HepG2 (cell line): ENCODE measurements around the gene CGREF1. TPM values are rescaled to one million over a fixed set of nuclear protein-coding genes. Genes with fewer than 3 reads are reported as not detected.

Experiments
- GABPB1 ChIP-seq: IDR thresholded peaks from 2 replicates; pipeline ENCODE4 v1.6.1; 2016; ENCODE audit warnings: mild to moderate bottlenecking, missing genetic modification reagents, moderate library complexity, missing compliant biosample characterization
- GFI1 ChIP-seq: sonication (generic); formaldehyde crosslinking; IDR thresholded peaks from 2 replicates; pipeline ENCODE4 v1.5.0; 2020; ENCODE audit warnings: missing genetic modification reagents, mild to moderate bottlenecking, borderline replicate concordance
- KDM2A ChIP-seq: sonication (generic); formaldehyde crosslinking; IDR thresholded peaks from 2 replicates; pipeline ENCODE4 v1.4.0; 2020; ENCODE audit warnings: low read depth, missing genetic modification reagents, borderline replicate concordance
- POLR2AphosphoS2 ChIP-seq: IDR thresholded peaks from 2 replicates; pipeline ENCODE4 v1.6.1; 2011; ENCODE audit warnings: low read depth, low read length, improper control_type of control experiment
- PRMT3 ChIP-seq: sonication (generic); formaldehyde crosslinking; IDR thresholded peaks from 2 replicates; pipeline ENCODE4 v1.8.1; 2022; ENCODE audit warnings: low read depth, mild to moderate bottlenecking, moderate library complexity, missing genetic modification reagents, borderline replicate concordance
- TEAD2 ChIP-seq: sonication (generic); formaldehyde crosslinking; IDR thresholded peaks from 2 replicates; pipeline ENCODE4 v1.9.0; 2021; ENCODE audit warnings: missing genetic modification reagents
- polyA plus RNA-seq, 8 experiments: library from polyadenylated mRNA; depleted of rRNA in 3 of 8; stranded (reverse) in 7 of 8; unstranded in 1 of 8; fragments of >200 nt; fragmentation: Illumina TruSeq in 4 of 8; extraction: Trizol in 4 of 8; gene quantifications; 2 replicates each; pipeline versions ENCODE4 v1.2.1 to v1.2.3, GENCODE V29; 2011 to 2016; ENCODE audit warnings: low read depth in 4 of 8, missing spikeins in 1 of 8, mixed read lengths in 1 of 8; ENCODE audit not compliant: insufficient read depth in 1 of 8
- total RNA-seq, 5 experiments: library from RNA; depleted of rRNA; stranded (reverse); fragments of >200 nt; fragmentation: Illumina TruSeq; extraction: Trizol; gene quantifications; 2 replicates each; pipeline ENCODE4 v1.2.3, GENCODE V29; 2016; ENCODE audit warnings: low read depth in 1 of 5
- TF ChIP-seq, protein P1 (sequence below): fragments of 450-650 bp; IDR thresholded peaks from 2 replicates; pipeline ENCODE4 v1.6.1; 2016
- TF ChIP-seq, protein P2 (sequence below): sonication (generic); formaldehyde crosslinking; IDR thresholded peaks from 2 replicates; pipeline ENCODE4 v1.4.0; 2020; ENCODE audit warnings: missing genetic modification reagents, borderline replicate concordance
- TF ChIP-seq, protein P3 (sequence below): sonication (generic); formaldehyde crosslinking; IDR thresholded peaks from 2 replicates; pipeline ENCODE4 v1.8.0; 2022; ENCODE audit warnings: mild to moderate bottlenecking, missing genetic modification reagents, moderate library complexity
- TF ChIP-seq, protein P4 (sequence below): sonication (generic); formaldehyde crosslinking; IDR thresholded peaks from 2 replicates; pipeline ENCODE4 v1.5.1; 2020; ENCODE audit warnings: missing genetic modification reagents, mild to moderate bottlenecking, borderline replicate concordance
- TF ChIP-seq, protein P5 (sequence below): sonication (generic); formaldehyde crosslinking; IDR thresholded peaks from 2 replicates; pipeline ENCODE4 v1.4.0; 2020; ENCODE audit warnings: missing genetic modification reagents
- TF ChIP-seq, protein P6 (sequence below): sonication (generic); formaldehyde crosslinking; IDR thresholded peaks from 2 replicates; pipeline ENCODE4 v1.4.0; 2020; ENCODE audit warnings: missing genetic modification reagents, borderline replicate concordance

Gene CGREF1
- total and polyA plus RNA-seq, 2 of the 13 experiments (the other 11 are each of a cell fraction or from before 2014, with no cell fraction given) = 13.9 to 23.4 TPM

DNA sequence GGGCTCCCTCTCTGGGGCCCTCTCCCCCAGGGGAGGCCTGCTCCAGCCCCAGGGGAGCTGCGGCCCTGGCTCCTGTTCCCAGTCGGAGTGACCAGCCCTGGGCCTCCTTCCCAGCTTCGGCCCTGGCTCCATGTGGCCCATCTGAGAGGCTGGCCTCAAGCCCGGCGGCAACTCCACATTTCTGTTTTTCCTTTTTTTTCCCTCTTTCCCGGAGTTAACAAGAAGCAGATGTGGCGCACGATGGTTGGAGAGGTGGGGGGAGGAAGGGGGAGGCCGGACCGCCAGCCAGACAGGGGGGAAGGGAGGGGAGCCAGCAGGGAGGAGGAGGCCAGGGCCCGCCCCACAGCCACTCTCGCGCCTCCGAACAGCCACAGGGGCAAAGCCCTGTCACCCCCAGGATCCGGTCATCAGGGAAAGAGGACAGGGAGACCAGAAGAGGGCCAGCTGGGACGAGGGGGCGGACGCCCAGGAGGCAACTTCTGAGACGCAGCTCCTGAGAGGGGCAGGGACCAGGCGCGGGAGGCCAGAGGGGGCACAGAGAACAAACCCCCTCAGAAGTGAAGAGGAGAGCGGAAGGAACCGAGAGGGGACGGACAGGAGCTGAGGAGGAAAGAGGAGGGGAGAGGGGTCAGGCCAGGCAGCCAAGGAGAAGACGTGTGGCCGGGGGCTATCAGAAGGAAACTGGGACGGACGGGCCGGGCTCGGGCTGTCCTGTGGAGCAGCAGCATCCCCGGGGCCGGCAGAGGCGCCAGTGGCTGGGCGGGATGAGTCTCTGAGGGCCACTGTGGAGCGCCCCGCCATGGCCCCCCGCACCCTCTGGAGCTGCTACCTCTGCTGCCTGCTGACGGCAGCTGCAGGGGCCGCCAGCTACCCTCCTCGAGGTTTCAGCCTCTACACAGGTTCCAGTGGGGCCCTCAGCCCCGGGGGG is 40.4 kb downstream of the CGREF1 start, which contains the start of gene EMILIN1 (continued):
- TF ChIP-seq, protein P1, sequence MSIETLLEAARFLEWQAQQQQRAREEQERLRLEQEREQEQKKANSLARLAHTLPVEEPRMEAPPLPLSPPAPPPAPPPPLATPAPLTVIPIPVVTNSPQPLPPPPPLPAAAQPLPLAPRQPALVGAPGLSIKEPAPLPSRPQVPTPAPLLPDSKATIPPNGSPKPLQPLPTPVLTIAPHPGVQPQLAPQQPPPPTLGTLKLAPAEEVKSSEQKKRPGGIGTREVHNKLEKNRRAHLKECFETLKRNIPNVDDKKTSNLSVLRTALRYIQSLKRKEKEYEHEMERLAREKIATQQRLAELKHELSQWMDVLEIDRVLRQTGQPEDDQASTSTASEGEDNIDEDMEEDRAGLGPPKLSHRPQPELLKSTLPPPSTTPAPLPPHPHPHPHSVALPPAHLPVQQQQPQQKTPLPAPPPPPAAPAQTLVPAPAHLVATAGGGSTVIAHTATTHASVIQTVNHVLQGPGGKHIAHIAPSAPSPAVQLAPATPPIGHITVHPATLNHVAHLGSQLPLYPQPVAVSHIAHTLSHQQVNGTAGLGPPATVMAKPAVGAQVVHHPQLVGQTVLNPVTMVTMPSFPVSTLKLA = no peak
- no peak for TF ChIP-seq POLR2AphosphoS2
- TF ChIP-seq, protein P2, sequence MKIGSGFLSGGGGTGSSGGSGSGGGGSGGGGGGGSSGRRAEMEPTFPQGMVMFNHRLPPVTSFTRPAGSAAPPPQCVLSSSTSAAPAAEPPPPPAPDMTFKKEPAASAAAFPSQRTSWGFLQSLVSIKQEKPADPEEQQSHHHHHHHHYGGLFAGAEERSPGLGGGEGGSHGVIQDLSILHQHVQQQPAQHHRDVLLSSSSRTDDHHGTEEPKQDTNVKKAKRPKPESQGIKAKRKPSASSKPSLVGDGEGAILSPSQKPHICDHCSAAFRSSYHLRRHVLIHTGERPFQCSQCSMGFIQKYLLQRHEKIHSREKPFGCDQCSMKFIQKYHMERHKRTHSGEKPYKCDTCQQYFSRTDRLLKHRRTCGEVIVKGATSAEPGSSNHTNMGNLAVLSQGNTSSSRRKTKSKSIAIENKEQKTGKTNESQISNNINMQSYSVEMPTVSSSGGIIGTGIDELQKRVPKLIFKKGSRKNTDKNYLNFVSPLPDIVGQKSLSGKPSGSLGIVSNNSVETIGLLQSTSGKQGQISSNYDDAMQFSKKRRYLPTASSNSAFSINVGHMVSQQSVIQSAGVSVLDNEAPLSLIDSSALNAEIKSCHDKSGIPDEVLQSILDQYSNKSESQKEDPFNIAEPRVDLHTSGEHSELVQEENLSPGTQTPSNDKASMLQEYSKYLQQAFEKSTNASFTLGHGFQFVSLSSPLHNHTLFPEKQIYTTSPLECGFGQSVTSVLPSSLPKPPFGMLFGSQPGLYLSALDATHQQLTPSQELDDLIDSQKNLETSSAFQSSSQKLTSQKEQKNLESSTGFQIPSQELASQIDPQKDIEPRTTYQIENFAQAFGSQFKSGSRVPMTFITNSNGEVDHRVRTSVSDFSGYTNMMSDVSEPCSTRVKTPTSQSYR (CRISPR knock-in tag) = peak; percentile 19; the same call in 1 of the 2 replicates
- TF ChIP-seq GFI1 (CRISPR knock-in tag) = no peak
- TF ChIP-seq, protein P3, sequence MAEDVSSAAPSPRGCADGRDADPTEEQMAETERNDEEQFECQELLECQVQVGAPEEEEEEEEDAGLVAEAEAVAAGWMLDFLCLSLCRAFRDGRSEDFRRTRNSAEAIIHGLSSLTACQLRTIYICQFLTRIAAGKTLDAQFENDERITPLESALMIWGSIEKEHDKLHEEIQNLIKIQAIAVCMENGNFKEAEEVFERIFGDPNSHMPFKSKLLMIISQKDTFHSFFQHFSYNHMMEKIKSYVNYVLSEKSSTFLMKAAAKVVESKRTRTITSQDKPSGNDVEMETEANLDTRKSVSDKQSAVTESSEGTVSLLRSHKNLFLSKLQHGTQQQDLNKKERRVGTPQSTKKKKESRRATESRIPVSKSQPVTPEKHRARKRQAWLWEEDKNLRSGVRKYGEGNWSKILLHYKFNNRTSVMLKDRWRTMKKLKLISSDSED = no peak
- TF ChIP-seq, protein P4, sequence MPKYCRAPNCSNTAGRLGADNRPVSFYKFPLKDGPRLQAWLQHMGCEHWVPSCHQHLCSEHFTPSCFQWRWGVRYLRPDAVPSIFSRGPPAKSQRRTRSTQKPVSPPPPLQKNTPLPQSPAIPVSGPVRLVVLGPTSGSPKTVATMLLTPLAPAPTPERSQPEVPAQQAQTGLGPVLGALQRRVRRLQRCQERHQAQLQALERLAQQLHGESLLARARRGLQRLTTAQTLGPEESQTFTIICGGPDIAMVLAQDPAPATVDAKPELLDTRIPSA (CRISPR knock-in tag) = no peak
- 0 out of 2 replicates have a peak, but pooled peaks have one; percentile 28 for TF ChIP-seq KDM2A (CRISPR knock-in tag)
- TF ChIP-seq TEAD2 = no peak
- TF ChIP-seq GABPB1 = 0 out of 2 replicates have a peak, but pooled peaks have one; percentile 13
- TF ChIP-seq, protein P5, sequence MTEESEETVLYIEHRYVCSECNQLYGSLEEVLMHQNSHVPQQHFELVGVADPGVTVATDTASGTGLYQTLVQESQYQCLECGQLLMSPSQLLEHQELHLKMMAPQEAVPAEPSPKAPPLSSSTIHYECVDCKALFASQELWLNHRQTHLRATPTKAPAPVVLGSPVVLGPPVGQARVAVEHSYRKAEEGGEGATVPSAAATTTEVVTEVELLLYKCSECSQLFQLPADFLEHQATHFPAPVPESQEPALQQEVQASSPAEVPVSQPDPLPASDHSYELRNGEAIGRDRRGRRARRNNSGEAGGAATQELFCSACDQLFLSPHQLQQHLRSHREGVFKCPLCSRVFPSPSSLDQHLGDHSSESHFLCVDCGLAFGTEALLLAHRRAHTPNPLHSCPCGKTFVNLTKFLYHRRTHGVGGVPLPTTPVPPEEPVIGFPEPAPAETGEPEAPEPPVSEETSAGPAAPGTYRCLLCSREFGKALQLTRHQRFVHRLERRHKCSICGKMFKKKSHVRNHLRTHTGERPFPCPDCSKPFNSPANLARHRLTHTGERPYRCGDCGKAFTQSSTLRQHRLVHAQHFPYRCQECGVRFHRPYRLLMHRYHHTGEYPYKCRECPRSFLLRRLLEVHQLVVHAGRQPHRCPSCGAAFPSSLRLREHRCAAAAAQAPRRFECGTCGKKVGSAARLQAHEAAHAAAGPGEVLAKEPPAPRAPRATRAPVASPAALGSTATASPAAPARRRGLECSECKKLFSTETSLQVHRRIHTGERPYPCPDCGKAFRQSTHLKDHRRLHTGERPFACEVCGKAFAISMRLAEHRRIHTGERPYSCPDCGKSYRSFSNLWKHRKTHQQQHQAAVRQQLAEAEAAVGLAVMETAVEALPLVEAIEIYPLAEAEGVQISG (CRISPR knock-in tag) = peak; percentile 0; the same call in 1 of the 2 replicates
- TF ChIP-seq, protein P6, sequence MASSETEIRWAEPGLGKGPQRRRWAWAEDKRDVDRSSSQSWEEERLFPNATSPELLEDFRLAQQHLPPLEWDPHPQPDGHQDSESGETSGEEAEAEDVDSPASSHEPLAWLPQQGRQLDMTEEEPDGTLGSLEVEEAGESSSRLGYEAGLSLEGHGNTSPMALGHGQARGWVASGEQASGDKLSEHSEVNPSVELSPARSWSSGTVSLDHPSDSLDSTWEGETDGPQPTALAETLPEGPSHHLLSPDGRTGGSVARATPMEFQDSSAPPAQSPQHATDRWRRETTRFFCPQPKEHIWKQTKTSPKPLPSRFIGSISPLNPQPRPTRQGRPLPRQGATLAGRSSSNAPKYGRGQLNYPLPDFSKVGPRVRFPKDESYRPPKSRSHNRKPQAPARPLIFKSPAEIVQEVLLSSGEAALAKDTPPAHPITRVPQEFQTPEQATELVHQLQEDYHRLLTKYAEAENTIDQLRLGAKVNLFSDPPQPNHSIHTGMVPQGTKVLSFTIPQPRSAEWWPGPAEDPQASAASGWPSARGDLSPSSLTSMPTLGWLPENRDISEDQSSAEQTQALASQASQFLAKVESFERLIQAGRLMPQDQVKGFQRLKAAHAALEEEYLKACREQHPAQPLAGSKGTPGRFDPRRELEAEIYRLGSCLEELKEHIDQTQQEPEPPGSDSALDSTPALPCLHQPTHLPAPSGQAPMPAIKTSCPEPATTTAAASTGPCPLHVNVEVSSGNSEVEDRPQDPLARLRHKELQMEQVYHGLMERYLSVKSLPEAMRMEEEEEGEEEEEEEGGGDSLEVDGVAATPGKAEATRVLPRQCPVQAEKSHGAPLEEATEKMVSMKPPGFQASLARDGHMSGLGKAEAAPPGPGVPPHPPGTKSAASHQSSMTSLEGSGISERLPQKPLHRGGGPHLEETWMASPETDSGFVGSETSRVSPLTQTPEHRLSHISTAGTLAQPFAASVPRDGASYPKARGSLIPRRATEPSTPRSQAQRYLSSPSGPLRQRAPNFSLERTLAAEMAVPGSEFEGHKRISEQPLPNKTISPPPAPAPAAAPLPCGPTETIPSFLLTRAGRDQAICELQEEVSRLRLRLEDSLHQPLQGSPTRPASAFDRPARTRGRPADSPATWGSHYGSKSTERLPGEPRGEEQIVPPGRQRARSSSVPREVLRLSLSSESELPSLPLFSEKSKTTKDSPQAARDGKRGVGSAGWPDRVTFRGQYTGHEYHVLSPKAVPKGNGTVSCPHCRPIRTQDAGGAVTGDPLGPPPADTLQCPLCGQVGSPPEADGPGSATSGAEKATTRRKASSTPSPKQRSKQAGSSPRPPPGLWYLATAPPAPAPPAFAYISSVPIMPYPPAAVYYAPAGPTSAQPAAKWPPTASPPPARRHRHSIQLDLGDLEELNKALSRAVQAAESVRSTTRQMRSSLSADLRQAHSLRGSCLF (CRISPR knock-in tag) = no peak
- TF ChIP-seq PRMT3 (CRISPR knock-in tag) = no peak
